Activated CD8-positive, alpha-beta memory T cell treated with anti-CD3 and anti-CD28 coated beads, Interleukin-2, amount 50 U/mL, for 4 hours (primary cell): ENCODE results near the gene CEBPE.

Experiments used
- DNase-seq: peaks from one replicate; pipeline ENCODE4 v3.0.0-alpha.2; 2020

CEBPE gene

GRCh38 chr14:23118506-23119362 lies at the start of gene CEBPE:
TSS of gene CEBPE (minus strand) at chr14:23119255. CDS start at chr14:23119091, 164 bp downstream.
- DNase-seq: no peak

- no peak for DNase-seq
Observed at GRCh38 chr14:23168246-23168645, 49.2 kb upstream of the CEBPE start.

- no peak for DNase-seq
Observed at GRCh38 chr14:23167116-23167847, 48.2 kb upstream of the CEBPE start.

GRCh38 chr14:23164949-23165348 lies 45.9 kb upstream of the CEBPE start:
- DNase-seq: no peak

- DNase-seq: no peak
Observed at GRCh38 chr14:23164250-23164649, 45.2 kb upstream of the CEBPE start.

- DNase-seq: no peak
Observed at GRCh38 chr14:23163830-23164229, 44.8 kb upstream of the CEBPE start.

GRCh38 chr14:23162800-23163199 lies 43.7 kb upstream of the CEBPE start:
- DNase-seq: no peak

- no peak for DNase-seq
Observed at GRCh38 chr14:23162005-23162404, 43.0 kb upstream of the CEBPE start.

- no peak for DNase-seq
Observed at GRCh38 chr14:23160924-23161522, 42.0 kb upstream of the CEBPE start.

GRCh38 chr14:23159532-23159931 lies 40.5 kb upstream of the CEBPE start:
- no peak for DNase-seq

GRCh38 chr14:23158779-23159178 lies 39.7 kb upstream of the CEBPE start:
- no peak for DNase-seq

- no peak for DNase-seq
Observed at GRCh38 chr14:23154964-23155587, 36.0 kb upstream of the CEBPE start.

- no peak for DNase-seq
Observed at GRCh38 chr14:23153851-23154796, 35.1 kb upstream of the CEBPE start.

- no peak for DNase-seq
Observed at GRCh38 chr14:23151342-23151741, 32.3 kb upstream of the CEBPE start.

GRCh38 chr14:23149745-23150144 lies 30.7 kb upstream of the CEBPE start:
- DNase-seq: no peak

- DNase-seq: no peak
Observed at GRCh38 chr14:23148591-23149249, 29.7 kb upstream of the CEBPE start.

- DNase-seq: no peak
Observed at GRCh38 chr14:23147676-23148075, 28.6 kb upstream of the CEBPE start.

- no peak for DNase-seq
Observed at GRCh38 chr14:23146980-23147379, 27.9 kb upstream of the CEBPE start.

GRCh38 chr14:23146351-23146910 lies 27.4 kb upstream of the CEBPE start:
- no peak for DNase-seq

- no peak for DNase-seq
Observed at GRCh38 chr14:23145794-23146350, 26.8 kb upstream of the CEBPE start.

GRCh38 chr14:23143911-23144310 lies 24.9 kb upstream of the CEBPE start:
- no peak for DNase-seq
